ENCODE measurements around the gene LRRTM3. TPM values are rescaled to one million over a fixed set of nuclear protein-coding genes. Genes with fewer than 3 reads are reported as not detected.

Gene LRRTM3
- total RNA-seq, 1 donor from 2014 or later = not detected

GRCh38 chr10:67100951-67101350 is 175.1 kb downstream of the LRRTM3 start:
- DNase-seq (ENCODE audit: low spot score) = no peak
- intact Hi-C loops (cut with DNase I) = no loop called here

- no peak for DNase-seq (ENCODE audit: low spot score)
Measured at GRCh38 chr10:67107670-67108069, 181.8 kb downstream of the LRRTM3 start.

GRCh38 chr10:67110286-67110685 is 184.4 kb downstream of the LRRTM3 start:
- no peak for DNase-seq (ENCODE audit: low spot score)
- intact Hi-C loops (cut with DNase I) = no loop called here

More at GRCh38 chr10:67107670-67108069, 181.8 kb downstream of the LRRTM3 start:
- intact Hi-C loops (cut with DNase I) = no loop called here

GRCh38 chr10:67112765-67113164 is 186.9 kb downstream of the LRRTM3 start:
- intact Hi-C loops (cut with DNase I) = no loop called here
- no peak for DNase-seq (ENCODE audit: low spot score)

GRCh38 chr10:67114945-67115344 is 189.1 kb downstream of the LRRTM3 start:
- no peak for DNase-seq (ENCODE audit: low spot score)
- intact Hi-C loops (cut with DNase I) = no loop called here

GRCh38 chr10:67115972-67116371 is 190.1 kb downstream of the LRRTM3 start:
- DNase-seq (ENCODE audit: low spot score) = no peak
- intact Hi-C loops (cut with DNase I) = no loop called here

- intact Hi-C loops (cut with DNase I) = no loop called here
Measured at GRCh38 chr10:67119651-67120050, 193.8 kb downstream of the LRRTM3 start.

GRCh38 chr10:67127441-67127840 is 201.6 kb downstream of the LRRTM3 start:
- no peak for DNase-seq (ENCODE audit: low spot score)
- intact Hi-C loops (cut with DNase I) = no loop called here

More at GRCh38 chr10:67119651-67120050, 193.8 kb downstream of the LRRTM3 start:
- DNase-seq (ENCODE audit: low spot score) = no peak

GRCh38 chr10:67140641-67141040 is 214.8 kb downstream of the LRRTM3 start:
- intact Hi-C loops (cut with DNase I) = no loop called here
- DNase-seq (ENCODE audit: low spot score) = no peak

- intact Hi-C loops (cut with DNase I) = no loop called here
- no peak for DNase-seq (ENCODE audit: low spot score)
Measured at GRCh38 chr10:67141300-67141699, 215.5 kb downstream of the LRRTM3 start.

GRCh38 chr10:67144530-67144929 is 218.7 kb downstream of the LRRTM3 start:
- intact Hi-C loops (cut with DNase I) = no loop called here
- no peak for DNase-seq (ENCODE audit: low spot score)
